Lower lobe of right lung (tissue), 2 donors: ENCODE data around the gene CDH24. TPM values are rescaled to one million over a fixed set of nuclear protein-coding genes. Genes with fewer than 3 reads are reported as not detected.

Experiments used
- ATAC-seq, 2 donors: fragments of 200-7000 bp; cut with Tn5 transposase; one replicate each; pipeline ENCODE4 v1.9.1; 2020 to 2022; ENCODE audit warnings: mild to moderate bottlenecking in 2 of 2, moderate library complexity in 2 of 2
- DNase-seq: peaks from one replicate; pipeline ENCODE4 v3.0.0-alpha.2; 2020
- H3K27ac ChIP-seq: fragments of 200-600 bp; one replicate; pipeline ENCODE4 v1.8.0; 2022
- H3K27me3 ChIP-seq: fragments of 200-600 bp; one replicate; pipeline ENCODE4 v1.8.0; 2022; ENCODE audit warnings: low read depth
- H3K36me3 ChIP-seq: fragments of 200-600 bp; one replicate; pipeline ENCODE4 v1.8.0; 2022; ENCODE audit warnings: mild to moderate bottlenecking
- H3K4me1 ChIP-seq: fragments of 200-600 bp; one replicate; pipeline ENCODE4 v1.8.0; 2022
- H3K4me3 ChIP-seq: fragments of 200-600 bp; one replicate; pipeline ENCODE4 v1.8.0; 2022; ENCODE audit warnings: mild to moderate bottlenecking
- H3K9me3 ChIP-seq: fragments of 200-600 bp; one replicate; pipeline ENCODE4 v1.8.0; 2022
- CTCF ChIP-seq: fragments of 200-600 bp; IDR thresholded peaks from one replicate; pipeline ENCODE4 v1.8.0; 2022; ENCODE audit warnings: antibody characterized with exemption, mild to moderate bottlenecking
- intact Hi-C: fragments of 100-400 bp; cut with DNase I; formaldehyde crosslinking; loops from one replicate; pipeline ENCODE4 v1.11.0; 2022
- total RNA-seq: library from RNA; stranded (reverse); fragmentation: NEBNext Ultra II Directional; extraction: Animal tissue kit (Norgen Biotek cat#: 25700); gene quantifications from one replicate; pipeline ENCODE4 v1.2.1, GENCODE V29; 2021
- donor health status: DM: no; HTN: yes; CAD: no; lungs with severe emphysema.

CDH24 gene
- total RNA-seq, 1 donor from 2014 or later, result 5.6 TPM

DNA sequence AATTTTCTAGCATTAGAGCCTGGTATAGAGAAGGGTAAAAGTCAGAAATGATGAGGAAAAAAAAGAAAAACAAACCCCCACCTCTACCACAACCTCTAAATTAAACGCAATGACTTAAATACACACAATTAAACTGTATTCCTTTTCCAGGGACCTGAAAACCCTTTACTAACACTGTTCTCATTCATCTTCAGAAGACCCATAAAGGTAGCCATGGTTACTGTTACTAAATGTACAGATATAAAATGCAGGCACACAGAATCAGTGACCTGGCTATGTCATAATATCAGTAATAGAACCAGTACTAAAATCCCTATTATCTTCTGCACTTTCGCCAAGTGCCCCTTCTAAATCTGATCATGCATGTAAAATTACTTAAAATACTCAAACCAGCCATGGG lies 36.2 kb upstream of the CDH24 start:
- H3K27me3 ChIP-seq, result no peaks in the 10 kb centered on the region
- no peak overlapping the region for H3K27ac ChIP-seq
- intact Hi-C loops, result no loop called here
- H3K9me3 ChIP-seq, result no peaks in the 10 kb centered on the region
- DNase-seq (no peak), ATAC-seq (no peak)
- H3K36me3 ChIP-seq, result peaks cover 60% of the 10 kb centered on the region
- TF ChIP-seq CTCF, result no peak
- H3K4me3 ChIP-seq, result peak overlapping the region; percentile 68
- H3K4me1 ChIP-seq, result peaks cover 63% of the 10 kb centered on the region

GRCh38 chr14:23093104-23093503 lies 35.8 kb upstream of the CDH24 start:
- H3K27me3 ChIP-seq, result no peaks in the 10 kb centered on the region
- H3K9me3 ChIP-seq, result no peaks in the 10 kb centered on the region
- peak overlapping the region; percentile 68 for H3K4me3 ChIP-seq
- DNase-seq, result no peak
- TF ChIP-seq CTCF, result no peak
- H3K27ac ChIP-seq, result no peak overlapping the region
- peaks cover 62% of the 10 kb centered on the region for H3K4me1 ChIP-seq
- intact Hi-C loops, result no loop called here
- H3K36me3 ChIP-seq, result peaks cover 60% of the 10 kb centered on the region
- ATAC-seq, result no peak

GRCh38 chr14:23091294-23092225 lies 34.2 kb upstream of the CDH24 start:
- H3K36me3 ChIP-seq, result peaks cover 68% of the 10 kb centered on the region
- no peak for TF ChIP-seq CTCF

DNA sequence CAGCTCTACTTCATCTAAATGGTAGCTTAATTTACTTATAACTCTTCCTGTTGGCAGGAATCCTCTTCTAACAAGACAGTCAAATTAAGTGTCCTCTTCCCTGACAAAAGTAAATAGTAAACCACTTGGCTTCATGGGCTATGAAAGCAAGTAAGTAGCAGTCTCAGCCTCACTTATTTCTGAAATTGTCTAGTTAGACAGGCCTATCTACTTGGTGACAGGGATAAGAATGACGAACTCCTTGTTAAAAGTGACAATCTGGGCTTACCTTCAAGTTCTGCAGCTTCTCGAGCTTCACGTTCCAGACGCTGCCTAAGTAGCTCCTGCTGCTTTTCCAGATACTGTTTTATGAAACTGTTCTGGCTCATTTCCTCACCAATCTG lies 32.9 kb upstream of the CDH24 start:
- no peaks in the 10 kb centered on the region for H3K9me3 ChIP-seq
- no peak overlapping the region for H3K27ac ChIP-seq
- intact Hi-C loops, result no loop called here
- no peak for TF ChIP-seq CTCF
- peaks cover 49% of the 10 kb centered on the region for H3K4me1 ChIP-seq
- ATAC-seq, result no peak
- no peaks in the 10 kb centered on the region for H3K27me3 ChIP-seq
- no peak overlapping the region for H3K4me3 ChIP-seq
- no peak for DNase-seq
- H3K36me3 ChIP-seq, result peaks cover 81% of the 10 kb centered on the region

More at GRCh38 chr14:23091294-23092225, 34.2 kb upstream of the CDH24 start:
- H3K27ac ChIP-seq, result no peak overlapping the region
- no peaks in the 10 kb centered on the region for H3K9me3 ChIP-seq
- no peak for ATAC-seq
- H3K4me3 ChIP-seq, result no peak overlapping the region
- H3K27me3 ChIP-seq, result no peaks in the 10 kb centered on the region
- intact Hi-C loops, result no loop called here
- DNase-seq, result no peak
- peaks cover 53% of the 10 kb centered on the region for H3K4me1 ChIP-seq

GRCh38 chr14:23089498-23090253 lies 32.4 kb upstream of the CDH24 start:
- Histone ChIP-seq H3K4me3 (no peak overlapping the region), H3K27ac (no peak overlapping the region), H3K36me3 (peaks cover 87% of the 10 kb centered on the region), H3K27me3 (no peaks in the 10 kb centered on the region), H3K4me1 (peaks cover 49% of the 10 kb centered on the region), H3K9me3 (no peaks in the 10 kb centered on the region)
- no peak for ATAC-seq
- DNase-seq, result no peak
- no peak for TF ChIP-seq CTCF
- intact Hi-C loops, result no loop called here
